HepG2 (cell line): ENCODE data around the gene TOR1AIP1. TPM values are rescaled to one million over a fixed set of nuclear protein-coding genes. Genes with fewer than 3 reads are reported as not detected.

Experiments
- ATF2 ChIP-seq: sonication (generic); formaldehyde crosslinking; IDR thresholded peaks from 2 replicates; pipeline ENCODE4 v1.4.0; 2020; ENCODE audit warnings: missing genetic modification reagents
- ATF5 ChIP-seq: sonication (generic); formaldehyde crosslinking; IDR thresholded peaks from 2 replicates; pipeline ENCODE4 v1.4.0; 2020; ENCODE audit warnings: mild to moderate bottlenecking, low read depth, missing genetic modification reagents
- DPF2 ChIP-seq: sonication (generic); formaldehyde crosslinking; IDR thresholded peaks from 2 replicates; pipeline ENCODE4 v1.4.0; 2020; ENCODE audit warnings: mild to moderate bottlenecking, low read depth, missing genetic modification reagents, borderline replicate concordance
- GMEB2 ChIP-seq: IDR thresholded peaks from 2 replicates; pipeline ENCODE4 v1.6.1; 2016; ENCODE audit warnings: missing biosample characterization, missing genetic modification reagents, low read depth
- HIVEP1 ChIP-seq: sonication (generic); formaldehyde crosslinking; IDR thresholded peaks from 2 replicates; pipeline ENCODE4 v1.4.0; 2020; ENCODE audit warnings: mild to moderate bottlenecking, missing genetic modification reagents
- NFRKB ChIP-seq: fragments of 450-650 bp; IDR thresholded peaks from 2 replicates; pipeline ENCODE4 v1.6.1; 2017
- STAT5B ChIP-seq: sonication (generic); formaldehyde crosslinking; IDR thresholded peaks from 2 replicates; pipeline ENCODE4 v1.4.0; 2020; ENCODE audit warnings: missing genetic modification reagents
- ZBTB26 ChIP-seq: IDR thresholded peaks from 2 replicates; pipeline ENCODE4 v1.6.1; 2016; ENCODE audit warnings: missing compliant biosample characterization, missing genetic modification reagents, borderline replicate concordance
- ZGPAT ChIP-seq: IDR thresholded peaks from 2 replicates; pipeline ENCODE4 v1.6.1; 2016; ENCODE audit warnings: mild to moderate bottlenecking
- ZNF121 ChIP-seq: sonication (generic); formaldehyde crosslinking; IDR thresholded peaks from 2 replicates; pipeline ENCODE4 v1.5.0; 2020; ENCODE audit warnings: mild to moderate bottlenecking, missing genetic modification reagents
- ZNF451 ChIP-seq: sonication (generic); formaldehyde crosslinking; IDR thresholded peaks from 2 replicates; pipeline ENCODE4 v1.5.0; 2020; ENCODE audit warnings: mild to moderate bottlenecking, missing genetic modification reagents
- ZNF580 ChIP-seq: IDR thresholded peaks from 2 replicates; pipeline ENCODE4 v1.6.1; 2016; ENCODE audit warnings: low read depth, borderline replicate concordance
- ZNF646 ChIP-seq: sonication (generic); formaldehyde crosslinking; IDR thresholded peaks from 2 replicates; pipeline ENCODE4 v1.9.0; 2021; ENCODE audit warnings: mild to moderate bottlenecking, missing genetic modification reagents
- ZNF7 ChIP-seq: IDR thresholded peaks from 2 replicates; pipeline ENCODE4 v1.6.1; 2016; ENCODE audit warnings: missing biosample characterization, missing genetic modification reagents
- ZNF83 ChIP-seq: sonication (generic); formaldehyde crosslinking; IDR thresholded peaks from 2 replicates; pipeline ENCODE4 v1.4.0; 2020; ENCODE audit warnings: missing genetic modification reagents, mild to moderate bottlenecking, borderline replicate concordance
- ZSCAN12 ChIP-seq: sonication (generic); formaldehyde crosslinking; IDR thresholded peaks from 2 replicates; pipeline ENCODE4 v1.9.0; 2021; ENCODE audit warnings: mild to moderate bottlenecking, missing genetic modification reagents
- polyA plus RNA-seq, 8 experiments: library from polyadenylated mRNA; depleted of rRNA in 3 of 8; stranded (reverse) in 7 of 8; unstranded in 1 of 8; fragments of >200 nt; fragmentation: Illumina TruSeq in 4 of 8; extraction: Trizol in 4 of 8; gene quantifications; 2 replicates each; pipeline versions ENCODE4 v1.2.1 to v1.2.3, GENCODE V29; 2011 to 2016; ENCODE audit warnings: low read depth in 4 of 8, missing spikeins in 1 of 8, mixed read lengths in 1 of 8; ENCODE audit not compliant: insufficient read depth in 1 of 8
- total RNA-seq, 5 experiments: library from RNA; depleted of rRNA; stranded (reverse); fragments of >200 nt; fragmentation: Illumina TruSeq; extraction: Trizol; gene quantifications; 2 replicates each; pipeline ENCODE4 v1.2.3, GENCODE V29; 2016; ENCODE audit warnings: low read depth in 1 of 5

The TOR1AIP1 gene
- total and polyA plus RNA-seq, 2 of the 13 experiments (the other 11 are each of a cell fraction or from before 2014, with no cell fraction given), result 15.6 to 29.0 TPM

- TF ChIP-seq ZNF646 (CRISPR knock-in tag) (no peak), ZNF580 (CRISPR knock-in tag) (no peak), ATF2 (no peak), DPF2 (CRISPR knock-in tag) (no peak), GMEB2 (CRISPR knock-in tag) (no peak), ZSCAN12 (CRISPR knock-in tag) (no peak), ZBTB26 (no peak; the same call in 1 of the 2 replicates), ZNF121 (CRISPR knock-in tag) (no peak), ZGPAT (CRISPR knock-in tag) (peak; percentile 53), ZNF7 (CRISPR knock-in tag) (no peak), ZNF83 (no peak), ATF5 (no peak), HIVEP1 (no peak), STAT5B (no peak), ZNF451 (CRISPR knock-in tag) (no peak), NFRKB (no peak)
These were observed 4.4 kb upstream of the TOR1AIP1 start, which contains the start of gene TOR1AIP2 (continued) for GRCh38 chr1:179877586-179878265.
